Activated effector memory CD4-positive, alpha-beta T cell treated with Interleukin-2 at 50 U/mL for 16 hours (primary cell): ENCODE measurements around the gene TP53BP1.

Source experiments
- DNase-seq: peaks from one replicate; pipeline ENCODE4 v3.0.0-alpha.2; 2020

TP53BP1 gene

DNA sequence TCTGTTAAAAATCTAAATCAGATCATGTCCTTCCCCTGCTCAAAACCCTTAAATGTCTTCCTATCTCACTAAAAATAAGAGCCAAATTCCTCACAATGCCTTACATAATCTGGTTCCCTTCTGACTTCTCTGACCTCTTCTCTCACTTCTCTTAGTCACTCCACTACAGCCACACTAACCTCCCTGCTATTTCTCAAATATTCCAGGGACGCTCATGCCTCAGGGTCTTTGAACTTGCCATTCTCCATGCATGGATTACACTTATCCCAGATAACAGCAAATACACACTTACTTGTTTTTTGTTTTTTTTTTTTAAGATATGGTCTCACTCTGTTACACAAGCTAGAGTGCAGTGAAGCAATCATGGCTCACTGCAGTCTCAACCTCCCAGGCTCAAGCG lies 8.5 kb downstream of the TP53BP1 start:
- no peak for DNase-seq

- no peak for DNase-seq
These were observed 9.4 kb downstream of the TP53BP1 start for GRCh38 chr15:43483297-43484128.

GRCh38 chr15:43473885-43474284 lies 19.1 kb downstream of the TP53BP1 start:
- no peak for DNase-seq

- no peak for DNase-seq
These were observed 21.0 kb downstream of the TP53BP1 start for GRCh38 chr15:43471975-43472374.

DNA sequence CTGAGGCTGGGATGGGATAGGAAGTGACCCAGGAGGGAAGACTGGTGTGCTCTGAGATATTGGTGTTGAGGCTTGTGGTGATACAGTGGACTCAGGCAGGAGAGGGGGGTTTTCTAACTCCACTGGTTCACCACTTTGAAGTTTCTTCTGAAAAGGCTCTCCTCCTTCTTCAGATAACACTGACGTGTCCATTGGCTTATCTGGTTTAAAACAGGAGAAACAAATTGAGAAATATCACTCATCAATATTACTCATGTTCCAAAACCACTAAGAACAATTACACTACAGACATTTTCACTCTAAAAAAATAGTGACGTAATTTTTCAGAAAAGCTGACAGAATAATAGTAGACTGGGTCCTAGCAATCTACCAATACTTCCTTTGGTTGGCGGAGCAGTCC lies 23.1 kb downstream of the TP53BP1 start:
- DNase-seq = no peak

- DNase-seq = no peak
These were observed 27.9 kb downstream of the TP53BP1 start for GRCh38 chr15:43465100-43465499.

DNA sequence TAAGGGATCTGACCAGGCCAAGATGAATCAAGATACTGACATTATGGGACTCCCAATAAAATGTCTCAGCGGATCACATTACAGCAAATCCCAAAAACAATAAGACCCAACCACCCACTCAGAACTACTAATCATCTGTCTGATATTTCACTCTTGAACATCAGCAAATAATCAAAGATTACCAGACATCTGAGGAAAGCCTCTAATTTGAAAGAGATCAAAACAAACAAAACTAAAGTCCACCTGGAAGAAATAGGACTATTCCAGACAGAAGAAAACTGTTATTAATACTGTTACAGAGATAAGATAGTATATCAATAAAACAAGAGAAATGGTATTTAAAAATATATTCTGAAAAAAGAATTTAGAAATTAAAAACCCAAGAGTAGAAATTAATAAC lies 29.0 kb downstream of the TP53BP1 start:
- no peak for DNase-seq

DNA sequence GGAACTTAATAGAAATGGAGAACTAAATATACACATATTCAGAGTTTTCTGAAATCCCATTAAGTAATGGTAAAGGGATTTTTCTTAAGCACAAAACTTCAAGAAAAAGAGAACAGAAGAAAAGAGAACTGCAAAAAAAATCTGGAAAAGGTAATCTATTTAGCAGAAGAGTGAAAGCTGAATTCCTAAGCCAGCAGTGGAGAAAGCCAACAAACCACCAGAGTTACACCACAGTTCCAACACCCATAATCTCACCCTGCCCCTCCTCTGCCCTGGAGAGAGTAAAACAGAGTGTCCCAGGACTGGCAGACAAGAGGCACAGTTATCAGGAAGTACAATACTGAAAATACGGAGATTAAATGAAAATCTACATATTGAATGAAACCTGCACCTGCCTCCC lies 29.4 kb downstream of the TP53BP1 start:
- no peak for DNase-seq

DNA sequence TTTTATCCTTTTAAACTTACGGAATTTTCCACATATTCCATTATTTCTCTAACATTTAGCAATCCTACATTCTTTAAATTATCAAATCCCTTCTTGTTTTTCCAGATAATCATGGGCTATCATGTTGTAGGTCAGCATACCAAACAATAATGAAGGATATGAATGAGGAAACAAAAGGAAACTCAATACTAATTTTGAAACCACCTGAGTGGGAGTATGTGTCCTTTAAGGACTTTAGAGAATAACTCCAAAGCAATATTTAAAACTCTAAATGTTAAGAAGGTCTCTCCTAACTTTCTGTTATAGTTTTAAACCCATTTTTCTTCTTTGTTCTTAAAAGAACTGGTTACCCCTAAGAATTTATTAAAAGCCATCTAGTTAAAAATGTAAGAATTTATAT lies 43.0 kb downstream of the TP53BP1 start:
- no peak for DNase-seq

DNA sequence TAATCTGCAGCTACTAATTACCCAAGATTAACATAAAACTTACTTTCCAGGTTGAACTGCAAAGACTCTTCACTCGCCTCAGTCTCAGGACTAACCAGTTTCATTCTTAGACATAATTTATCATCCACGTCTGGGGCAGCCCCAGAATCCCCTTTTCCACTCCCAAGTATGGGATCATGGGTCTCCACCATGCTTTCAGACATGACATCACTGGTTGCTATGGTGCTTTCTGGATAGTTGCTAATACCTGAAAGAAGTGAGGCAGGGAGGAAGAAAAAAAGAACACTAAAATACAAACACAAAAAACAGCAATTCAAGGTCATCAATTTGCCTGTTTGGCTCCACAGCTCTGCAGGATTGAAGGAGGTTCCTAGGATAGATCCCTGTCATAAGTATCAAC lies 46.6 kb downstream of the TP53BP1 start:
- no peak for DNase-seq

DNA sequence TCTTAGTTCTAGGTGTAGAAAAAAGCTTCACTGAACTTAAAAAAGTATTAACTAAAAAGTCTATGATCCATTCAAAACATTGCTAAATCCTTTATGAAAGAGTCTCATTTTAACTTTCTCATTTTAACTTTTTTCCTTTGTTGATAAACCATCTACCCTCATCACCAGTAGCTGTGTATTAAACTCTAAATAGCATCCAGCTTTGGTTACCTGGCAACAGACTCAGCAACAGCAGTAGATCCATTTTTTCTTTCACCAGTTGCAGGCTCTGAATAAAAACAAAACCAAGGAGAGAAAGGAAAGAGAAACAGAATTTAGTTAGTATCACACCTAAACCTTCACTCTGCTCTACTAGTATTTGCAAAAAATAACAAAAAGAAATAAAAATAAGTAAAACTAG lies 51.6 kb downstream of the TP53BP1 start:
- no peak for DNase-seq

GRCh38 chr15:43440721-43441281 lies 52.2 kb downstream of the TP53BP1 start:
- DNase-seq = no peak

DNA sequence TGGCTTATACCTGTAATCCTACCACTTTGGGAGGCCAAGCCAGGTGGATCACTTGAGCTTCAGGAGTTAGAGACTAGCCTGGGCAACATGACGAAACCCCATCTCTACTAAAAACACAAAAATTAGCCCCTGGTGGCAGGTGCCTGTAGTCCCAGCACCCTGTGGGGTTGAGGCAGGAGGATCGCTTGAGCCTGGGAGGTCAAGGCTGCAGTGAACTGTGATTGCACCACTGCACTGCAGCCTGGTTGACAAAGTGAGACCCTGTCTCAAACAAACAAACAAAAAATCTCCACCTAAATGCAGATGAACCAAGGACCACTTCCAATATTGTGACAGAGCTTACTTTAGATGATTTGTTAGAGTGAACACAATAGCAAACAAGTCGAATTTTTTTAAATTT lies 53.7 kb downstream of the TP53BP1 start:
- DNase-seq = no peak

- no peak for DNase-seq
These were observed 56.6 kb downstream of the TP53BP1 start for GRCh38 chr15:43436395-43436794.

DNA sequence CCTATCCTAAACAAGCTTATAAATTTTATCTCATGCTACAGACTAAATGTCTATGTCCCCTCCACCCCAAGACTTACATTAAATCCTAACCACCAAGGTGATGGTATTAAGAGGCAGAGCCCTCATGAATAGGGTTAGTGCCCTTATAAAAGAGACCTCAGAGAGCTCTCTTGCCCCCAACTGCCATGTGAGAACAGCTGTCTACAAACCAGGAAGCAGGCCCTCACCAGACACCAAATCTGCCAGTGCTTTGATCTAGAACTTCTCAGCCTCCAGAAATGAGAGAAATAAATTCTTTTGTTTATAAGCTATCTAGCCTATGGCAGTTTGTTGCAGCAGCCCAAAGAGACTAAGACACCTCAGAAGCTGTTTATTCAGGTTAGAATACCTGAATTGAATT lies 58.5 kb downstream of the TP53BP1 start:
- DNase-seq = no peak

DNA sequence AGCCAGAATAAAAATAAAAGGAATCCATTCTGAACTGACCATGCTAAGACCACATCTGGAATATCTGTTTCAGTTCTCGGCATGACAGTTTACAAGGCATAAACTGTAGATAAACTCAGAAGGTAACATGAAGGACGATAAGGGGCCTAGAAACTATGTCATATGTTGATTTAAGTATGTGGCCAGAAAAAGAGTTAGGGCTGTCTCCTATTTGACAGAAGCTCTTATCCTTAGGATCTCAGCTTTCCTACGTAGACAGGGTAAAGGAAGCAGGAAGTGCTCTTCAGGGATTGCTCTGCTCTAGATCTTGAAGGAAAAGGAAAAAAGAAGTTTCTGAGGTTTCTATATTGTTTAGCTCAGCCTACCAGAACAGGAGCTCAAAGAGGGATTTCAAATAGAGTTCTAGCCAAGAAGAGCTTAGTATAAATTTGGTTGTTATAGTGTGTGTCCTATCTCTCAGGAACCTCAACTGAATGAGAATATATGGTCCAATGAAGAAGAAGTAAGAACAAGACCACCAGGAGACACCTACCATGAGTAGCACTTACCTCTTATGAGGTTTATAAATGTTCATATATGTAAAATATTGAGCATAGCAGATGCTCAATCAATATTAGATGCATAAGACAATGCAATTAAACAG lies 59.2 kb downstream of the TP53BP1 start:
- no peak for DNase-seq

DNA sequence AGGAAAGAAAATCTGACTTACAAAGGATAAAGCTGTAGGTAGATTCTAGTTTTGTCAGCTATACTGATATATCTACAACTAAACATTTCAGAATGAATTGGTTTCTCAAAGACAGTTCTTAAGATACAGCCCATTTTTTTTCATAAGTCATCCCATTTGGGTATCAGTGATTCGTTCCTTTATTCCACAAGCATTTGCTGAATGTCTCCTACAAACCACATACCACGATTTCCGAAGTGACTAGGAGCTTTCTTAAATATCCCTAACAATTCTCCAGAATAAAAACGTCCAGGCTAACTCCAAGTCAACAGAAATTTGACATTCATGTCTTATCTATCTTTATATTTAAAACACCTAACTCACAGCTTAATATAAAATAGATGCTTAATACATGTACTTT lies 59.8 kb downstream of the TP53BP1 start:
- no peak for DNase-seq

- no peak for DNase-seq
These were observed 63.3 kb downstream of the TP53BP1 start for GRCh38 chr15:43429687-43430086.

DNA sequence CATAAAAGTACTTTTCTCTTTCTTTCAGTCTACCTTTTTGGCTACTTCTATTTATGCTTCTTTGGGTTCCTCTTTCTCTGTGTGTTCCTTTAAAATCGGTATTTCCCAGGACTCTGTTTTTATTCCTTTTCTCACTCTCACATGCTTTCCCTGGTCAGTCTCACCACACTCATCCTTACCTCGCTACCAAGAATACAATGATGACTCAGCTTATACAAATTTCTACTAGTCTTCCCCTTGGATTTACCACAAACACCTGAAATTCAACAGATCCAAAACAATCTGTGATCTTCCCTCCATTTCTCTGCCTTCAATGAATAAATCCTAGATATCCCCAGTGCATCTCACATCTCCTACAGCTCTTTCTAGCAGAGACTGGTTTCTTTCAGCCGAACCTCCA lies 69.2 kb downstream of the TP53BP1 start:
- no peak for DNase-seq

- no peak for DNase-seq
These were observed 72.1 kb downstream of the TP53BP1 start for GRCh38 chr15:43420876-43421275.

DNA sequence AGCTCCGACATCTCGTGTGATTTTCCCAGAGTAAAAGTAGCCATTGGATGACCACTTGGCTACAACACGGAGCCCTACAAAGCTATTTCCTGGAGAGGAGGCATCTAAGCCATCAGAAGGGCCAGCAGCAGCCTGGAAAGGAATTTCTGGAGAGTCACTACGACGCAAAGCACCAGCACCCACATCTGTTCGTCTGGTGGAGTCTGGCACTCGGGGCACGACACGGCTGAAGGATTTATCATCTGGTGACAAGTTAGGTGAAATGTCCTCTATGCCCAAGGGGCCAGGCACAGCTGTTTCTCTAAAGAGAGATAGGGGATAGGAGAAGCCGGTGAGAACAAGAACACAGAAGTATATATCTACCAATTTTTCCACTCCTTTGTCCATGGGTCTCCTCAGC lies 72.5 kb downstream of the TP53BP1 start:
- DNase-seq = no peak

DNA sequence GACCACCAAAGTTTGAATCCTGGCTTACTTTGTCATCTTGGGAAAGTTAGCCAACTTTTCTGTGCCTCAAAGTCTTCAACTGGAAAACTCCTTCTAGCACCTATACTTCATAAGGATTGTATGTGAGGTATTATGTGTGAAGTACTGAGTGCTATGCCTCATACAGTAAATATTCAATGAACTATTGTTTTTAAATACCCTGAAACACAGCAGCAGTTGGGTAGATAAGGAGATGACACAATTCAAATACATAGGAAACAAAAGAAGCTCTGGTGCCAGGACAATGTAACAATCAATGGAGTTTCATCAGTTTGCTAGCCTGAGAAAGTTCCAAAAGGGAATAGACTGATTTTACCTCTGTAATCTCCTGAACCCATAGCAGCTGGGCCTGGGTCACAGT lies 78.8 kb downstream of the TP53BP1 start:
- DNase-seq = no peak

GRCh38 chr15:43412096-43412495 lies 80.9 kb downstream of the TP53BP1 start:
- no peak for DNase-seq

DNA sequence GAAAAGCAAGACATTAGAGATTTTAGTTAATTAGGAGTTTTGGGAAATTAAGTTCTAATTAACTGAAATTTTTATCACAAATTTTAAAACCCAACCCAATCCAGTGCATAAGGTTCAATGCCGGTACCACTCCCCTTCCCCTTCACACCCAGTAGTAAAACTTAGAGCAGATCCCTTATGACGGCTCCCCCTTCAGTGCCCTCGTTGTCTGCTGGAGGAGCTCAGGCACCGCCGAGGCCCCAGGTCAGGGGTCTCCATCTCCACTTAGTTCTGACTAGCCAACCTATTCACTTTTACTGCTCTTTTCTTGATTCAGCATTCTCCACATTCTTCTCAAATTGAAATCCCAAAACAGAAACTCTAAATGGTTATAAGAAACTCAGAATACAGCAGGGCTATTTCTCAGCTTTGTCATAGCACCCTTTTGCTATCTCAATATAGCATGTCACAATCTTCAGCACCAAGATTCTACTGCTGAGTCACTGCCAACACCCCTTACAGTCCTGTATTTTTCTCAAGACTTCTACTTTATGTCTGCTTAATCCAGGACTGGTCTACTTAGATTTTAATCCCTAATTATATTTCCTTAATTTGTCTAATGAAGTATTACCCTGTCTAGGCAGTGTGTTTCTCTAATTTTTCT lies 82.3 kb downstream of the TP53BP1 start:
- no peak for DNase-seq
